ENCODE measurements around the gene RNF40.

Gene RNF40

GRCh38 chr16:30762991-30763725 is 1.0 kb downstream of the RNF40 start:
- DNase-seq (ENCODE audit: low spot score): no peak

GRCh38 chr16:30764086-30764485 is 2.0 kb downstream of the RNF40 start:
- no peak for DNase-seq (ENCODE audit: low spot score)

GRCh38 chr16:30764816-30765465 is 2.8 kb downstream of the RNF40 start:
- DNase-seq (ENCODE audit: low spot score): no peak

- DNase-seq (ENCODE audit: low spot score): no peak
These were observed 4.2 kb downstream of the RNF40 start for GRCh38 chr16:30766206-30766932.

GRCh38 chr16:30766933-30767284 is 4.8 kb downstream of the RNF40 start:
- DNase-seq (ENCODE audit: low spot score): no peak

- no peak for DNase-seq (ENCODE audit: low spot score)
These were observed 5.8 kb downstream of the RNF40 start for GRCh38 chr16:30767767-30768465.

GRCh38 chr16:30768583-30769181 is 6.6 kb downstream of the RNF40 start:
- DNase-seq (ENCODE audit: low spot score): no peak

GRCh38 chr16:30769379-30770089 is 7.4 kb downstream of the RNF40 start:
- DNase-seq (ENCODE audit: low spot score): no peak

- DNase-seq (ENCODE audit: low spot score): no peak
These were observed 9.6 kb downstream of the RNF40 start for GRCh38 chr16:30771726-30772125.

GRCh38 chr16:30773826-30774225 is 11.7 kb downstream of the RNF40 start:
- DNase-seq (ENCODE audit: low spot score): no peak

- DNase-seq (ENCODE audit: low spot score): peak; percentile 26
These were observed 12.4 kb downstream of the RNF40 start for GRCh38 chr16:30774367-30775130.

GRCh38 chr16:30775131-30775391 is 12.9 kb downstream of the RNF40 start:
- no peak for DNase-seq (ENCODE audit: low spot score)

GRCh38 chr16:30775392-30776188 is 13.5 kb downstream of the RNF40 start:
- DNase-seq (ENCODE audit: low spot score): peak; percentile 95

- no peak for DNase-seq (ENCODE audit: low spot score)
These were observed 15.6 kb downstream of the RNF40 start for GRCh38 chr16:30777591-30778297.

GRCh38 chr16:30778549-30779244 is 16.6 kb downstream of the RNF40 start:
- no peak for DNase-seq (ENCODE audit: low spot score)

GRCh38 chr16:30779596-30779995 is 17.5 kb downstream of the RNF40 start:
- no peak for DNase-seq (ENCODE audit: low spot score)

GRCh38 chr16:30780021-30780420 is 17.9 kb downstream of the RNF40 start:
- no peak for DNase-seq (ENCODE audit: low spot score)

GRCh38 chr16:30780549-30780948 is 18.4 kb downstream of the RNF40 start:
- DNase-seq (ENCODE audit: low spot score): no peak

Data from AG08395 (cell line).